SK-N-SH treated with all-trans-retinoic acid at 6 μM for 48 hours (cell line): ENCODE results near the gene ZNF681.

Experiments used
- ATAC-seq: fragments of 200-7000 bp; cut with Tn5 transposase; 3 replicates; pipeline ENCODE4 v1.9.1; 2020; ENCODE audit warnings: mild to moderate bottlenecking, moderate library complexity
- ARNTL ChIP-seq: fragments of 450-650 bp; formaldehyde crosslinking; IDR thresholded peaks from 2 replicates; pipeline ENCODE4 v1.5.0; 2020; ENCODE audit warnings: low read depth, mild to moderate bottlenecking, moderate library complexity, borderline replicate concordance
- BACH2 ChIP-seq: fragments of 250-450 bp; sonication (Bioruptor Pico); IDR thresholded peaks from 2 replicates; pipeline ENCODE4 v1.9.0; 2021; ENCODE audit warnings: mild to moderate bottlenecking, borderline replicate concordance
- GLIS3 ChIP-seq: fragments of 250-450 bp; sonication (Bioruptor Pico); IDR thresholded peaks from 2 replicates; pipeline ENCODE4 v1.5.0; 2020; ENCODE audit warnings: mild to moderate bottlenecking, moderate library complexity
- ISL1 ChIP-seq: fragments of 250-450 bp; sonication (Bioruptor Pico); IDR thresholded peaks from 2 replicates; pipeline ENCODE4 v2.1.2; 2022; ENCODE audit warnings: mild to moderate bottlenecking, moderate library complexity
- OSR1 ChIP-seq: fragments of 250-450 bp; sonication (Bioruptor Pico); IDR thresholded peaks from 2 replicates; pipeline ENCODE4 v1.8.0; 2022; ENCODE audit warnings: moderate library complexity, mild to moderate bottlenecking, inconsistent platforms
- PPARA ChIP-seq: fragments of 250-450 bp; sonication (Bioruptor Pico); IDR thresholded peaks from 2 replicates; pipeline ENCODE4 v1.5.0; 2020; ENCODE audit warnings: mild to moderate bottlenecking, borderline replicate concordance
- TCF4 ChIP-seq: fragments of 250-450 bp; sonication (Bioruptor Pico); IDR thresholded peaks from 2 replicates; pipeline ENCODE4 v1.8.0; 2021; ENCODE audit warnings: mild to moderate bottlenecking, moderate library complexity, borderline replicate concordance
- TOX ChIP-seq: fragments of 250-450 bp; sonication (Bioruptor Pico); IDR thresholded peaks from 2 replicates; pipeline ENCODE4 v1.8.0; 2021; ENCODE audit warnings: mild to moderate bottlenecking, moderate library complexity, borderline replicate concordance
- ZC3H10 ChIP-seq: fragments of 250-450 bp; sonication (Bioruptor Pico); IDR thresholded peaks from 2 replicates; pipeline ENCODE4 v1.5.1; 2021; ENCODE audit warnings: mild to moderate bottlenecking, moderate library complexity
- ZFP3 ChIP-seq: fragments of 250-450 bp; sonication (Bioruptor Pico); IDR thresholded peaks from 2 replicates; pipeline ENCODE4 v1.5.0; 2020; ENCODE audit warnings: mild to moderate bottlenecking, moderate library complexity
- ZNF70 ChIP-seq: fragments of 450-650 bp; formaldehyde crosslinking; IDR thresholded peaks from 2 replicates; pipeline ENCODE4 v1.5.0; 2020; ENCODE audit warnings: mild to moderate bottlenecking, moderate library complexity
- ZNF8 ChIP-seq: fragments of 450-650 bp; formaldehyde crosslinking; IDR thresholded peaks from 2 replicates; pipeline ENCODE4 v1.5.0; 2020; ENCODE audit warnings: mild to moderate bottlenecking, moderate library complexity
- TF ChIP-seq, protein P1 (sequence below): fragments of 250-450 bp; sonication (Bioruptor Pico); IDR thresholded peaks from 2 replicates; pipeline ENCODE4 v1.8.0; 2021; ENCODE audit warnings: low read depth, mild to moderate bottlenecking, moderate library complexity, borderline replicate concordance
- TF ChIP-seq, protein P2 (sequence below): fragments of 250-450 bp; sonication (Bioruptor Pico); IDR thresholded peaks from 2 replicates; pipeline ENCODE4 v1.8.0; 2020; ENCODE audit warnings: mild to moderate bottlenecking, moderate library complexity, borderline replicate concordance
- TF ChIP-seq, protein P3 (sequence below): fragments of 250-450 bp; sonication (Bioruptor Pico); IDR thresholded peaks from 2 replicates; pipeline ENCODE4 v1.5.0; 2020; ENCODE audit warnings: mild to moderate bottlenecking, moderate library complexity
- TF ChIP-seq, protein P4 (sequence below): fragments of 250-450 bp; sonication (Bioruptor Pico); IDR thresholded peaks from 2 replicates; pipeline ENCODE4 v1.5.1; 2021; ENCODE audit warnings: mild to moderate bottlenecking, moderate library complexity
- TF ChIP-seq, protein P5 (sequence below): fragments of 250-450 bp; sonication (Bioruptor Pico); IDR thresholded peaks from 2 replicates; pipeline ENCODE4 v1.5.1; 2020; ENCODE audit warnings: low read depth, mild to moderate bottlenecking, moderate library complexity

ZNF681 gene

DNA sequence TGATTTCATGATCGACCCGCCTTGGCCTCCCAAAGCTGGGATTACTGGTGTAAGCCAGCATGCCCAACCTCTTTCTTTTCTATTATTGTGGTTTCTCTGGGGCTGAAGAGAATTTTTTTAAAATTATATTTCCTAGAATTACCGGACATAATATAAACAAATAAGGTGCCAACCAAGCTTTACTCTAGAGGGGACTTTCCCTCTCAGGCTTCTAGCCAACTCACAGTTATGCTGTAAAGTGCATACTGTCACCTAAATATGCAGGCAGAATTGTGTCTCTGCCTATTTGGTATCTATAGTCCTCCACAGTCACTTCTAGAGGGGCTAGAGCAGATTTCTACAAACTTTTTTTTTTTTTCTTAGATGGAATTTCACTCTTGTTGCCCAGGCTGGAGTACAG is 41.6 kb upstream of the ZNF681 start (continued):
- no peak for TF ChIP-seq TOX
- TF ChIP-seq, protein P1, sequence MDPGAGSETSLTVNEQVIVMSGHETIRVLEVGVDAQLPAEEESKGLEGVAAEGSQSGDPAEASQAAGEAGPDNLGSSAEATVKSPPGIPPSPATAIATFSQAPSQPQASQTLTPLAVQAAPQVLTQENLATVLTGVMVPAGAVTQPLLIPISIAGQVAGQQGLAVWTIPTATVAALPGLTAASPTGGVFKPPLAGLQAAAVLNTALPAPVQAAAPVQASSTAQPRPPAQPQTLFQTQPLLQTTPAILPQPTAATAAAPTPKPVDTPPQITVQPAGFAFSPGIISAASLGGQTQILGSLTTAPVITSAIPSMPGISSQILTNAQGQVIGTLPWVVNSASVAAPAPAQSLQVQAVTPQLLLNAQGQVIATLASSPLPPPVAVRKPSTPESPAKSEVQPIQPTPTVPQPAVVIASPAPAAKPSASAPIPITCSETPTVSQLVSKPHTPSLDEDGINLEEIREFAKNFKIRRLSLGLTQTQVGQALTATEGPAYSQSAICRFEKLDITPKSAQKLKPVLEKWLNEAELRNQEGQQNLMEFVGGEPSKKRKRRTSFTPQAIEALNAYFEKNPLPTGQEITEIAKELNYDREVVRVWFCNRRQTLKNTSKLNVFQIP (CRISPR knock-in tag): no peak
- TF ChIP-seq ZNF8 (CRISPR knock-in tag): no peak

DNA sequence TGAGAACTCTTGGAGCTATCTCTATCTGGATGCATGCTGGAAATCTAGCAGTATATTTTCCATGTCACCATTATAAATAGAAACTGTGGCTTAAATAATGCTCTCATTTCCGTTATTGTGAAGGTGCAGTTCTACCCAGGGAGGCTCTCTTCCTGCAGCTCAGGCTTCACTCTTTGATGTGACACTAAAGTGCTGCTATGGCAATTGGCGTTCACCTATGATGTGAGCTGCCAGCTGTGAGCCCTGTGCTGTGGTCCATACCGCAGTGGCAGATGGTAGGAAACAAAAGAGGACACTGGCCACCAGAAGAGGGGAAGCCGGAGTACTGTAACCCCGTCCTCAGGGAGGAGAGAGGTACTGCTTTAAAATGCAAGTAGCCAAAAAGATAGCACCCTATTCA is 40.6 kb upstream of the ZNF681 start:
- ATAC-seq: no peak
- TF ChIP-seq, protein P2, sequence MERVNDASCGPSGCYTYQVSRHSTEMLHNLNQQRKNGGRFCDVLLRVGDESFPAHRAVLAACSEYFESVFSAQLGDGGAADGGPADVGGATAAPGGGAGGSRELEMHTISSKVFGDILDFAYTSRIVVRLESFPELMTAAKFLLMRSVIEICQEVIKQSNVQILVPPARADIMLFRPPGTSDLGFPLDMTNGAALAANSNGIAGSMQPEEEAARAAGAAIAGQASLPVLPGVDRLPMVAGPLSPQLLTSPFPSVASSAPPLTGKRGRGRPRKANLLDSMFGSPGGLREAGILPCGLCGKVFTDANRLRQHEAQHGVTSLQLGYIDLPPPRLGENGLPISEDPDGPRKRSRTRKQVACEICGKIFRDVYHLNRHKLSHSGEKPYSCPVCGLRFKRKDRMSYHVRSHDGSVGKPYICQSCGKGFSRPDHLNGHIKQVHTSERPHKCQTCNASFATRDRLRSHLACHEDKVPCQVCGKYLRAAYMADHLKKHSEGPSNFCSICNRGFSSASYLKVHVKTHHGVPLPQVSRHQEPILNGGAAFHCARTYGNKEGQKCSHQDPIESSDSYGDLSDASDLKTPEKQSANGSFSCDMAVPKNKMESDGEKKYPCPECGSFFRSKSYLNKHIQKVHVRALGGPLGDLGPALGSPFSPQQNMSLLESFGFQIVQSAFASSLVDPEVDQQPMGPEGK (CRISPR knock-in tag): no peak
- TF ChIP-seq, protein P3, sequence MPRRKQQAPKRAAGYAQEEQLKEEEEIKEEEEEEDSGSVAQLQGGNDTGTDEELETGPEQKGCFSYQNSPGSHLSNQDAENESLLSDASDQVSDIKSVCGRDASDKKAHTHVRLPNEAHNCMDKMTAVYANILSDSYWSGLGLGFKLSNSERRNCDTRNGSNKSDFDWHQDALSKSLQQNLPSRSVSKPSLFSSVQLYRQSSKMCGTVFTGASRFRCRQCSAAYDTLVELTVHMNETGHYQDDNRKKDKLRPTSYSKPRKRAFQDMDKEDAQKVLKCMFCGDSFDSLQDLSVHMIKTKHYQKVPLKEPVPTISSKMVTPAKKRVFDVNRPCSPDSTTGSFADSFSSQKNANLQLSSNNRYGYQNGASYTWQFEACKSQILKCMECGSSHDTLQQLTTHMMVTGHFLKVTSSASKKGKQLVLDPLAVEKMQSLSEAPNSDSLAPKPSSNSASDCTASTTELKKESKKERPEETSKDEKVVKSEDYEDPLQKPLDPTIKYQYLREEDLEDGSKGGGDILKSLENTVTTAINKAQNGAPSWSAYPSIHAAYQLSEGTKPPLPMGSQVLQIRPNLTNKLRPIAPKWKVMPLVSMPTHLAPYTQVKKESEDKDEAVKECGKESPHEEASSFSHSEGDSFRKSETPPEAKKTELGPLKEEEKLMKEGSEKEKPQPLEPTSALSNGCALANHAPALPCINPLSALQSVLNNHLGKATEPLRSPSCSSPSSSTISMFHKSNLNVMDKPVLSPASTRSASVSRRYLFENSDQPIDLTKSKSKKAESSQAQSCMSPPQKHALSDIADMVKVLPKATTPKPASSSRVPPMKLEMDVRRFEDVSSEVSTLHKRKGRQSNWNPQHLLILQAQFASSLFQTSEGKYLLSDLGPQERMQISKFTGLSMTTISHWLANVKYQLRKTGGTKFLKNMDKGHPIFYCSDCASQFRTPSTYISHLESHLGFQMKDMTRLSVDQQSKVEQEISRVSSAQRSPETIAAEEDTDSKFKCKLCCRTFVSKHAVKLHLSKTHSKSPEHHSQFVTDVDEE: no peak
- TF ChIP-seq PPARA (CRISPR knock-in tag) (no peak), ISL1 (no peak), GLIS3 (CRISPR knock-in tag) (no peak), OSR1 (CRISPR knock-in tag) (no peak), TCF4 (CRISPR knock-in tag) (no peak), ARNTL (CRISPR knock-in tag) (no peak)
- TF ChIP-seq, protein P4, sequence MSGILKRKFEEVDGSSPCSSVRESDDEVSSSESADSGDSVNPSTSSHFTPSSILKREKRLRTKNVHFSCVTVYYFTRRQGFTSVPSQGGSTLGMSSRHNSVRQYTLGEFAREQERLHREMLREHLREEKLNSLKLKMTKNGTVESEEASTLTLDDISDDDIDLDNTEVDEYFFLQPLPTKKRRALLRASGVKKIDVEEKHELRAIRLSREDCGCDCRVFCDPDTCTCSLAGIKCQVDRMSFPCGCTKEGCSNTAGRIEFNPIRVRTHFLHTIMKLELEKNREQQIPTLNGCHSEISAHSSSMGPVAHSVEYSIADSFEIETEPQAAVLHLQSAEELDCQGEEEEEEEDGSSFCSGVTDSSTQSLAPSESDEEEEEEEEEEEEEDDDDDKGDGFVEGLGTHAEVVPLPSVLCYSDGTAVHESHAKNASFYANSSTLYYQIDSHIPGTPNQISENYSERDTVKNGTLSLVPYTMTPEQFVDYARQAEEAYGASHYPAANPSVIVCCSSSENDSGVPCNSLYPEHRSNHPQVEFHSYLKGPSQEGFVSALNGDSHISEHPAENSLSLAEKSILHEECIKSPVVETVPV (CRISPR knock-in tag): no peak
- TF ChIP-seq, protein P5, sequence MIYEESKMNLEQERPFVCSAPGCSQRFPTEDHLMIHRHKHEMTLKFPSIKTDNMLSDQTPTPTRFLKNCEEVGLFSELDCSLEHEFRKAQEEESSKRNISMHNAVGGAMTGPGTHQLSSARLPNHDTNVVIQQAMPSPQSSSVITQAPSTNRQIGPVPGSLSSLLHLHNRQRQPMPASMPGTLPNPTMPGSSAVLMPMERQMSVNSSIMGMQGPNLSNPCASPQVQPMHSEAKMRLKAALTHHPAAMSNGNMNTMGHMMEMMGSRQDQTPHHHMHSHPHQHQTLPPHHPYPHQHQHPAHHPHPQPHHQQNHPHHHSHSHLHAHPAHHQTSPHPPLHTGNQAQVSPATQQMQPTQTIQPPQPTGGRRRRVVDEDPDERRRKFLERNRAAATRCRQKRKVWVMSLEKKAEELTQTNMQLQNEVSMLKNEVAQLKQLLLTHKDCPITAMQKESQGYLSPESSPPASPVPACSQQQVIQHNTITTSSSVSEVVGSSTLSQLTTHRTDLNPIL (CRISPR knock-in tag): no peak
- TF ChIP-seq, protein P1 (CRISPR knock-in tag): no peak

DNA sequence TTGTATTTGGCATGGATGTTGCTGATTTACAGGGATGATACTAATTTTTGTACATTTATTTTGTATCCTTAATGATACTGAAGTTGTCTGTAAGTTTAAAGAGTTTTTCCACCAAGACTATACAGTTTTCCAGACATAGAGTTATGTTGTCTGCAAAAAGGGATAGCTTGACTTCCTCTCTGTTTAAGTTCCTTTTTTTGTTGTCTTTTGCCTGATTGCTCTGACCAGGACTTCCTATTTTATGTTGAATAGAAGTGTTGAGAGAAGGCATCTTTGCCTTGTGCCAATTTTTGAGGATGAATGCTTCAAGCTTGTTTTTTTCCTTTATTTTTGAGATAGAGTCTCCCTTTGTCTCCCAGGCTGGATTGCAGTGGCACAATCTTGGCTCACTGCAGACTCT is 36.8 kb upstream of the ZNF681 start:
- no peak for ATAC-seq
- TF ChIP-seq PPARA (CRISPR knock-in tag) (no peak), BACH2 (CRISPR knock-in tag) (no peak), ZFP3 (no peak), ZC3H10 (CRISPR knock-in tag) (no peak), ZNF8 (CRISPR knock-in tag) (no peak), ZNF70 (CRISPR knock-in tag) (no peak), ARNTL (CRISPR knock-in tag) (no peak), OSR1 (CRISPR knock-in tag) (no peak)
- TF ChIP-seq, protein P5 (CRISPR knock-in tag): no peak
